PC-9 (cell line): ENCODE data around the gene CPNE1. TPM values are rescaled to one million over a fixed set of nuclear protein-coding genes. Genes with fewer than 3 reads are reported as not detected.

Experiments
- BruUV-seq: library from RNA; stranded (reverse); fragments of 400-500 nt; replicated peaks from 2 replicates; lab custom pipeline; 2021; lab: Mats Ljungman, UMichigan
- CTCF ChIA-PET: fragments of 300-600 bp; sonication (Branson Sonifier 250); formaldehyde crosslinking; loops from one replicate; lab custom pipeline; 2022; ENCODE audit warnings: antibody characterized with exemption; lab: Charles Lee
- POLR2A ChIA-PET: fragments of 300-600 bp; sonication (Branson Sonifier 250); formaldehyde crosslinking; loops from one replicate; lab custom pipeline; 2022; ENCODE audit warnings: antibody characterized with exemption; ENCODE audit not compliant: unreplicated experiment; lab: Charles Lee
- DNase-seq, 2 experiments: peaks; one replicate each; pipeline versions ENCODE4 v3.0.0 to v3.0.0-alpha.2; 2015 to 2022; ENCODE audit warnings: mixed read lengths in 1 of 2
- H2AFZ ChIP-seq: fragments of 200-600 bp; sonication (generic); 2 replicates; pipeline ENCODE4 v1.8.1; 2017; ENCODE audit warnings: antibody characterized with exemption
- H3F3A ChIP-seq: fragments of 200-600 bp; sonication (generic); 2 replicates; pipeline ENCODE4 v1.8.1; 2017; ENCODE audit warnings: antibody characterized with exemption, mild to moderate bottlenecking, low read depth; ENCODE audit not compliant: insufficient read depth
- H3K27ac ChIP-seq: fragments of 200-600 bp; sonication (generic); 2 replicates; pipeline ENCODE4 v1.6.1; 2016; ENCODE audit warnings: mixed run types
- H3K27me3 ChIP-seq: fragments of 200-600 bp; sonication (generic); 2 replicates; pipeline ENCODE4 v1.6.1; 2016; ENCODE audit warnings: low read depth, mixed run types; ENCODE audit not compliant: insufficient read depth
- H3K36me3 ChIP-seq: fragments of 200-600 bp; sonication (generic); 2 replicates; pipeline ENCODE4 v1.6.1; 2016; ENCODE audit warnings: low read depth, mixed run types
- H3K4me1 ChIP-seq: fragments of 200-600 bp; sonication (generic); replicated peaks from 2 replicates; pipeline ENCODE4 v1.6.1; 2016; ENCODE audit warnings: mixed run types; ENCODE audit not compliant: insufficient read depth
- H3K4me2 ChIP-seq: fragments of 200-600 bp; sonication (generic); 2 replicates; pipeline ENCODE4 v1.6.1; 2017; ENCODE audit warnings: mixed run types
- H3K4me3 ChIP-seq: fragments of 200-600 bp; sonication (generic); 2 replicates; pipeline ENCODE4 v1.6.1; 2016; ENCODE audit warnings: mixed run types
- H3K79me2 ChIP-seq: fragments of 200-600 bp; sonication (generic); 2 replicates; pipeline ENCODE4 v1.6.1; 2017; ENCODE audit warnings: low read depth, mixed run types
- H3K9me2 ChIP-seq: fragments of 200-600 bp; sonication (generic); 2 replicates; pipeline ENCODE4 v1.8.1; 2017; ENCODE audit warnings: mild to moderate bottlenecking; ENCODE audit not compliant: insufficient read depth
- H3K9me3 ChIP-seq: fragments of 200-600 bp; sonication (generic); 2 replicates; pipeline ENCODE4 v1.8.1; 2016; ENCODE audit warnings: low read depth; ENCODE audit not compliant: insufficient read depth
- H4K20me1 ChIP-seq: fragments of 200-600 bp; sonication (generic); 2 replicates; pipeline ENCODE4 v1.8.1; 2017; ENCODE audit not compliant: insufficient read depth
- EZH2 ChIP-seq: fragments of 200-600 bp; sonication (generic); IDR thresholded peaks from 2 replicates; pipeline ENCODE4 v1.8.0; 2017; ENCODE audit warnings: antibody characterized with exemption, low read depth
- intact Hi-C: fragments of 100-400 bp; cut with micrococcal nuclease; formaldehyde crosslinking; loops from one replicate; pipeline ENCODE4 v1.10.0; 2022; ENCODE audit not compliant: unreplicated experiment
- total RNA-seq: library from RNA; stranded (reverse); gene quantifications from 2 replicates; pipeline ENCODE4 v1.2.3, GENCODE V29; 2021
- TF ChIP-seq, protein P1 (sequence below): fragments of 200-600 bp; sonication (generic); conservative IDR thresholded peaks from 2 replicates; pipeline ENCODE4 v1.6.1; 2017; ENCODE audit warnings: mixed run types, antibody characterized with exemption, mild to moderate bottlenecking, moderate library complexity

Gene CPNE1
- total RNA-seq, 1 experiment from 2014 or later: 271 TPM

GRCh38 chr20:35621560-35621946 lies 43.1 kb downstream of the CPNE1 start:
- no peaks in the 10 kb centered on the region for H4K20me1 ChIP-seq
- ChIA-PET POLR2A (interaction anchor here (0.6 kb wide), 1 partner anchor 103 kb away, joined by 3 read pairs; no protein-coding TSS in a partner anchor), CTCF (interaction anchor here (0.6 kb wide), 1 partner anchor 111 kb away, joined by 3 read pairs; no protein-coding TSS in a partner anchor)
- intact Hi-C loops: no loop called here
- no peak overlapping the region for H3K4me2 ChIP-seq
- H3K9me3 ChIP-seq: no peaks in the 10 kb centered on the region
- peaks cover 12% of the 10 kb centered on the region; the same call in 1 of the 2 replicates for H3K36me3 ChIP-seq
- H3K4me1 ChIP-seq: peaks cover 17% of the 10 kb centered on the region
- no peaks in the 10 kb centered on the region for H3K9me2 ChIP-seq
- H3F3A ChIP-seq: peaks cover 56% of the 10 kb centered on the region
- H3K27ac ChIP-seq: no peak overlapping the region
- BruUV-seq: no TSS peak
- H2AFZ ChIP-seq: no peak overlapping the region
- no peak for DNase-seq
- no peaks in the 10 kb centered on the region for H3K27me3 ChIP-seq
- no peak overlapping the region for H3K4me3 ChIP-seq
- no peak for TF ChIP-seq EZH2
- TF ChIP-seq, protein P1, sequence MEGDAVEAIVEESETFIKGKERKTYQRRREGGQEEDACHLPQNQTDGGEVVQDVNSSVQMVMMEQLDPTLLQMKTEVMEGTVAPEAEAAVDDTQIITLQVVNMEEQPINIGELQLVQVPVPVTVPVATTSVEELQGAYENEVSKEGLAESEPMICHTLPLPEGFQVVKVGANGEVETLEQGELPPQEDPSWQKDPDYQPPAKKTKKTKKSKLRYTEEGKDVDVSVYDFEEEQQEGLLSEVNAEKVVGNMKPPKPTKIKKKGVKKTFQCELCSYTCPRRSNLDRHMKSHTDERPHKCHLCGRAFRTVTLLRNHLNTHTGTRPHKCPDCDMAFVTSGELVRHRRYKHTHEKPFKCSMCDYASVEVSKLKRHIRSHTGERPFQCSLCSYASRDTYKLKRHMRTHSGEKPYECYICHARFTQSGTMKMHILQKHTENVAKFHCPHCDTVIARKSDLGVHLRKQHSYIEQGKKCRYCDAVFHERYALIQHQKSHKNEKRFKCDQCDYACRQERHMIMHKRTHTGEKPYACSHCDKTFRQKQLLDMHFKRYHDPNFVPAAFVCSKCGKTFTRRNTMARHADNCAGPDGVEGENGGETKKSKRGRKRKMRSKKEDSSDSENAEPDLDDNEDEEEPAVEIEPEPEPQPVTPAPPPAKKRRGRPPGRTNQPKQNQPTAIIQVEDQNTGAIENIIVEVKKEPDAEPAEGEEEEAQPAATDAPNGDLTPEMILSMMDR: peak; percentile 26; the same call in 1 of the 2 replicates
- H3K79me2 ChIP-seq: peaks cover 11% of the 10 kb centered on the region

DNA sequence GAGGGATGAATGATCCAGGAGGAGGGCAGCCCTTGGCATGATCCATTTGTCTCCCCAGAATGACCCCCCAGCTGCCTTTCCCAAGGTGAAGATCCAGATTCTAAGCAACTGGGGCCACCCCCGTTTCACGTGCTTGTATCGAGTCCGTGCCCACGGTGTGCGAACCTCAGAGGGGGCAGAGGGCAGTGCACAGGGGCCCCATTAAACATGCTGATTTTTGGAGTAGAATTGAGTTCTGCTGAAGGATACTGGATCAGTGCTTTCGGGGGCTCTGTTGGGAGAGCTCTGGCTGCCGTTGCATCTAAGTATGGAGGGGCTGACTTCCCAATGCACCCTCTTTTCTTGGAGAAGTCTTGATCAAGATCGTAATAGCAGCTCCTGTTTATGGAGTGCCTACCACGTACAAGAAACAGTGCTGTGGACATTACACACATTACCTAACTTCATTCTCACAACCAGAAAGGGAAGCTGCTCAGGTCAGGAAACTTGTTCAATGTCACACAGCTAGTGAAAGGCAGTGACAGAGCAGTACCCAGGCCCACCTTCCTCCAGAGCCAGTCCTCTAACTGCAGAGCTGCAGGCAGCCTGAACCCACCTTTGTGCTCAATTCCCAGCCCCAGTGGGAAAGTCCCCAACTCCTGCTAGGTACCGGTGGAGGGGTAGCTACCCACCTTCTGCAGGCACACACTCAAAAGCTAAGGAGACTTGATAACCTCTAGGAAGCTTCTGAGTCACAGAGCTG lies 43.7 kb downstream of the CPNE1 start:
- H3K27ac ChIP-seq: no peak overlapping the region
- H3K36me3 ChIP-seq: peaks cover 7% of the 10 kb centered on the region; the same call in 1 of the 2 replicates
- H2AFZ ChIP-seq: no peak overlapping the region
- H3K79me2 ChIP-seq: peaks cover 11% of the 10 kb centered on the region
- BruUV-seq: no TSS peak
- H3F3A ChIP-seq: peaks cover 56% of the 10 kb centered on the region
- CTCF ChIA-PET: interaction anchor here (0.6 kb wide), 1 partner anchor 110 kb away, joined by 3 read pairs; no protein-coding TSS in a partner anchor
- H3K9me2 ChIP-seq: no peaks in the 10 kb centered on the region
- H3K9me3 ChIP-seq: no peaks in the 10 kb centered on the region
- H3K4me1 ChIP-seq: peaks cover 17% of the 10 kb centered on the region
- H3K4me3 ChIP-seq: no peak overlapping the region
- H3K27me3 ChIP-seq: no peaks in the 10 kb centered on the region
- intact Hi-C loops: no loop called here
- no peak for DNase-seq
- no peaks in the 10 kb centered on the region for H4K20me1 ChIP-seq
- TF ChIP-seq, protein P1: no peak
- no peak for TF ChIP-seq EZH2
- H3K4me2 ChIP-seq: no peak overlapping the region
- POLR2A ChIA-PET: interaction anchor here (0.6 kb wide), 2 partner anchors 35 to 102 kb away, joined by 3 to 8 read pairs; no protein-coding TSS in a partner anchor

DNA sequence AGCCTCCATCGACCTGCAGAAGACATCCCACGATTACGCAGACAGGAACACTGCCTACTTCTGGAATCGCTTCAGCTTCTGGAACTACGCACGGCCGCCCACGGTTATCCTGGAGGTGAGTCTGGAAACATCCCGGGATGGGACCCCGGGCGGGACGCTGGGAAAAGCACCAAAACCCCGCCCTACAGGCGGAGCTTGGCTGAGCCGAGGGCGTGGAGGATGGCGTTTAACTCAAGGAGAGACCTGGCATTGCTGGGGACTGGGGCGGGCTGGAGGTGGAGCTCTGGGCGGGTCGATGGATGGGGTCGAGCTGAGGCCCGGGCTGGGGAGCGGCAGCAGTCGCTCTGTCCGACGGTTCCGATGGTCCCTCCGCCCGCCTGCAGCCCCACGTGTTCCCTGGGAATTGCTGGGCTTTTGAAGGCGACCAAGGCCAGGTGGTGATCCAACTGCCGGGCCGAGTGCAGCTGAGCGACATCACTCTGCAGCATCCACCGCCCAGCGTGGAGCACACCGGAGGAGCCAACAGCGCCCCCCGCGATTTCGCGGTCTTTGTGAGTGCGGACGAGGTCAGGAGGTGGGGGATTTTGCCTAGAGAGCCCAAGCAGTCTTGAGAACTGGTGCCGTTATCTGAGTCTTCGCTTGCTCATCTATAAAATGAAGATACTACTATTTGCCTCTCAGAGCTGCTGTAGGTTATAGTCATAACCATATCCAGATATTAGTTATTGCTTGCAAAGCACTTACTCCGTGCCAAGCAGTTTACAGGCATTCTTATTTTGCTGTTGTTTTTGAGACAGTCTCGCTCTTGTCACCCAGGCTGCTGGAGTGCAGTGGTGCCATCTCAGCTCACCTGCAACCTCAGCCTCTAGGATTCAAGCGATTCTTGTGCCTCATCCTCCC lies 45.3 kb downstream of the CPNE1 start:
- H4K20me1 ChIP-seq: no peaks in the 10 kb centered on the region
- intact Hi-C loops: loop anchor here (5.0 kb wide), 2 partner anchors 78 to 167 kb away; partner anchors contain the start of genes NFS1 and ROMO1
- no peaks in the 10 kb centered on the region for H3K9me2 ChIP-seq
- H3K27ac ChIP-seq: no peak overlapping the region
- no peaks in the 10 kb centered on the region for H3K36me3 ChIP-seq
- H3K4me3 ChIP-seq: peak overlapping the region; percentile 61
- BruUV-seq: no TSS peak
- peaks cover 22% of the 10 kb centered on the region for H3K4me1 ChIP-seq
- no peak for TF ChIP-seq EZH2
- TF ChIP-seq, protein P1: peak; percentile 65; the same call in 1 of the 2 replicates
- ChIA-PET POLR2A (interaction anchor here (0.7 to 1.2 kb wide), 5 partner anchors 43 to 153 kb away, joined by 3 to 11 read pairs (median 4); partner anchors contain the start of genes ERGIC3 and RBM39), CTCF (interaction anchor here (0.7 to 1.3 kb wide), 6 partner anchors 43 to 172 kb away, joined by 3 to 5 read pairs (median 3); partner anchors contain the start of genes CPNE1 and RBM12)
- peaks cover 53% of the 10 kb centered on the region for H3F3A ChIP-seq
- peaks cover 11% of the 10 kb centered on the region for H3K79me2 ChIP-seq
- peak overlapping the region; percentile 100 for H3K4me2 ChIP-seq
- no peaks in the 10 kb centered on the region for H3K27me3 ChIP-seq
- peak; percentile 73 to 92 for DNase-seq
- H2AFZ ChIP-seq: peak overlapping the region; percentile 73
- H3K9me3 ChIP-seq: no peaks in the 10 kb centered on the region
